NCI-H748 (cell line): ENCODE measurements around the gene SLC10A1.
"Not testable (repeated sequence)": the region's sequence is repeated elsewhere in the genome, so short reads cannot be mapped to it uniquely, and the experiment has no call there.

ENCODE experiments used
- DNase-seq: peaks from one replicate; lab custom pipeline; 2025; ENCODE audit not compliant: unreplicated experiment; lab: John Stamatoyannopoulos, UW

SLC10A1 gene

DNA sequence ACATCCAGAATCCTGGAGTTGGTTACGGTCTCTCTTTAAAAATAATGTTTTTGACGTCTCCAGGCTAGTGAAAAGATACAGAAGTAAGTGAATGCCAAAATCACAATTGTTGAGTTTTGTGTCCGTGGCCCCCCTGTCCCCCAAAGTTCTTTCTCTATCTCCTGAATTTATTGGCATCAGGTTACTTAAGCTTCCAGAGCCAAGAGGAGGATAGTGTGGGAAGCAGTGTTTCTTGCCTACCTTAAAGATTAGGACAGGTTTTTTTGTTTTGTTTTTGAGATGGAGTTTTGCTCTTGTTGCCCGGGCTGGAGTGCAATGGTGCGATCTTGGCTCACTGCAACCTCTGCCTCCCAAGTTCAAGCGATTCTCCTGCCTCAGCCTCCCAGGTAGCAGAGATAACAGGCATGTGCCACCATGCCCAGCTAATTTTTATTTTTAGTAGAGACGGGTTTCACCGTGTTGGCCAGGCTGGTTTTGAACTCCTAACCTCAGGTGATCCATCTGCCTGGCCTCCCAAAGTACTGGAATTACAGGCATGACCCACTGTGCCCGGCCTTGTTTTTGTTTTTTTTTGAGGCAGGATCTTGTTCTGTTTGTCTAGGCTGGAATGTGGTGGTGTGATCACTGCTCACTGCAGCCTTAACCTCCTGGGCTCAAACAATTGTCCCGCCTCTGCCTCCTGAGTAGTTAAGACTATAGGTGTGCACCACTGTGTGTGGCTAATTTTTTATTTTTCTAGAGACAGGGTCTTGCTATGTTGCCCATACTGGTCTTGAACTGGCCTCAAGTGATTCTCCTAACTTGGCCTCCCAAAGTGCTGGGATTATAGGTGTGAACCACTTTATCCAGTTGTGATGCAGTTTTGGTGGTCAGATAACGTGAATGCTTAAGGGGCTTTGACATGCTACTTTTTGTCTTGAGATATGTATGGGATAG, 24.7 kb downstream of the SLC10A1 start:
- DNase-seq = no peak

DNA sequence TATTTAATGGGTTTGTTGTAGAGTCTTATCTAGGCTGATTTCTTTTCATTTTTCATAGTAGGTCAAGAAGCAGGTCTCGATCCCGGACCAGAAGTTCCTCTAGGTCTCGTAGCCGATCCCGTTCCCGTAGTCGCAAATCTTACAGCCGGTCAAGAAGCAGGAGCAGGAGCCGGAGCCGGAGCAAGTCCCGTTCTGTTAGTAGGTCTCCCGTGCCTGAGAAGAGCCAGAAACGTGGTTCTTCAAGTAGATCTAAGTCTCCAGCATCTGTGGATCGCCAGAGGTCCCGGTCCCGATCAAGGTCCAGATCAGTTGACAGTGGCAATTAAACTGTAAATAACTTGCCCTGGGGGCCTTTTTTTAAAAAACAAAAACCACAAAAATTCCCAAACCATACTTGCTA, 25.9 kb downstream of the SLC10A1 start:
- no peak for DNase-seq

- no peak for DNase-seq
Observed at GRCh38 chr14:69770559-69770958, 26.5 kb downstream of the SLC10A1 start.

DNA sequence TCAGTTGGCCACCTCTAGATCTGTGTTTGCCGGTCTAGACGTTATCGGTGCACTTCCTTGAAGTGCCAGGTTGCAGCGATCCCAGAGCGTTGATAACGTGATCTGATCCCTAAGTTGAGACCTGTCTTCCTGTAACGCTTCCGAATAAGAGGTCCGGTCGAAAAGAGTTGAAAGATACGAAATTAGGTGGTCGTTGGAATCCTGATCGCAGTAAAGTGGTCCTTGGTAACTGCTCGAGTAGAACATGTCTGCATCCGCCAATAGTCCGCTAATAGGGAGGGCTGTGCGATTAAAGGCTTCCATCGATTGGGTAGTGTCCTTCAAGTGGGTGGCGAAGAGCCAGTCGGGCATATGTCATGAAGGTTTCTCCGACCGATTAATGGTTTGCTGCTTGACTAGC, 27.4 kb downstream of the SLC10A1 start:
- no peak for DNase-seq

GRCh38 chr14:69768873-69769272, 28.2 kb downstream of the SLC10A1 start:
- DNase-seq = no peak

- peak; percentile 96 for DNase-seq
Observed at GRCh38 chr14:69767369-69767999, 29.6 kb downstream of the SLC10A1 start.

DNA sequence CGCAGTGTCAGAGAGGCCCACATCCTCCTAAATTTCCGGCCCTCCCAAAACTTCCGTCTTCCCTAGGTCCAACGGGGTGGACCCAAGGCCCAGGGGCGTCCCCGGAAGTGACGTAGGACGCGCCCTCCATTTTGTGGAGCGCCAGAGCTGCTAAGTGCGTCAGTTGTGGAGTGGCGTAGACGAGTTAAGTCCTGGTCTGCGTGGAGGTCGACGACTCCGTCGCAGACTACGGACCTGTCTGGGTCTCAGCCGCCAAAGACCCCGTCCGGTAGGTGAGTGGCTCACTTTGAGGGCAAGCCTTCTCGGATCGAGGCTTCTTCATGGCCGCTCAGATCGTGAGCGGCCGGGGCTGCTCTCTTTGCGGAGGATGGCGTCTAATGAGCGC, 30.1 kb downstream of the SLC10A1 start, which contains the start of gene SRSF5:
SRSF5 (plus strand) TSS at position 159 of the 385 bp plus-strand sequence. CDS start 1,015 bp downstream, outside the sequence.
- peak; percentile 97 for DNase-seq

DNA sequence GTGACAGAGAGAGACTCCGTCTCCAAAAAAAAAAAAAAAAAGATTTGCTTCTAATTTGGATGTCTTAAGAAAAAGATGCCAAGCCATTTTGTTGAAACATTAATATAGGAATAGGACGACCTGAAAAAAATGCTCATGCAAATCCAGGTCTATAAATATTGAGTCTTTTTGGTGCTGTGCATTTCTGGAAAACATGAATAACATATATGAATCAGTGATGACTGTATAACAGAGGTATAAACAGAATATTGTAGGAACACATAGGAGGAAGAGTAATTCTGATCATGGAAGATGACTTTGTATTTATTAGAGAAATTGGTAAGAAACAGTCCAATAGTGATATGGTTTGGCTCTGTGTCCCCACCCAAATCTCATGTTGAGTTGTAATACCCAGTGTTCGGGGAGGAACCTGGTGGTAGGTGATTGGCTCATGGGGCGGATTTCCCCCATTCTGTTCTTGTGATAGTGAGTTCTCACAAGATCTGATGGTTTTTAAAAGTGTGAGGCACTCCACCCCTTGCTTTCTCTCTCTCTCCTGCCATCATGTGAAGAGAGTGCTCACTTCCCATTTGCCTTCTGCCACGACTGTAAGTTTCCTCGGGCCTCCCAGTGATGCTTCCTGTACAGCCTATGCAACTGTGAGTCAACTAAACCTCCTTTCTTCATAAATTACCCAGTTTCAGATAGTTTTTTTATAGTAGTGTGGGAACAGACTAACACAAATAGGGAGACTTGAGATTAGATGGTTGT, 33.1 kb downstream of the SLC10A1 start:
- no peak for DNase-seq

DNA sequence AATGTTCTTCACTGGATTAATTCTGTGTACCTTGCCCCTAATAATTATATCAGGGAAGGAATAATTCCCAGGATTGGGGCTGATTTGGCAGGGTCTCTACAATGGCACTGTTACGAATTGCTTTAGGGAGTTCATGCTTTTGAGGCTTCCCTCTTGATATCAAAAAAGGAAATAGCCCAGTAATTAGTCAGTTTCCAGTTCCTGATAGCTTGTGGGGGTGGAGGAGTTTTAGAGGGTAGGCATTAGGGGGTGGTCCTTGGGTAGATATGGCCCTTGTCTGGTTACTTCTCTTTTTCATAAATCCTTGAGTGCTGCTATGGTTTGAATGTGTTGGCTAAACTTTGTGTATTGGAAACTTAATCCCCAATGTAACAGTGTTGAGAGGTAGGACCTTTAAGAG, 36.2 kb downstream of the SLC10A1 start:
- no peak for DNase-seq

DNA sequence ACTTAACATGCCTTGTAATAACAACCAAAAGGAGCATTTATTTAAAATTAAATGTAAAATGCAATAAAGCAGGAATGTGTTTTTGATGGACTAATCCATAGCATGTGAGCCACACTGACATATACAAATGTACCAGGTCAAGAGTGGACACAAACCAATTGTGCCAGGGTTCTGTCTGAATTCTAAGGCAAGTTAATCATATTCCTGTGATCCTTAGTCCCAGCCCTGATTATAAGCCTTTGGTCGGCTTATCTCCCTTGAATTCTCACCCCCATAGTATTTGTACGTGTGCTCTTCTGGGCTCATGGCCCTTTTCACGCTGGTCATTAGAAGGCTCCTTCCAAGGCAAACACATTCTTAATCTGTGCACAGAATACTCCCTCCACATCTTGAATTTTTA, 40.7 kb downstream of the SLC10A1 start:
- DNase-seq = no peak

- DNase-seq = no peak
Observed at GRCh38 chr14:69755784-69756183, 41.3 kb downstream of the SLC10A1 start.

GRCh38 chr14:69755296-69755695, 41.7 kb downstream of the SLC10A1 start:
- no peak for DNase-seq

GRCh38 chr14:69754487-69754886, 42.6 kb downstream of the SLC10A1 start:
- no peak for DNase-seq

DNA sequence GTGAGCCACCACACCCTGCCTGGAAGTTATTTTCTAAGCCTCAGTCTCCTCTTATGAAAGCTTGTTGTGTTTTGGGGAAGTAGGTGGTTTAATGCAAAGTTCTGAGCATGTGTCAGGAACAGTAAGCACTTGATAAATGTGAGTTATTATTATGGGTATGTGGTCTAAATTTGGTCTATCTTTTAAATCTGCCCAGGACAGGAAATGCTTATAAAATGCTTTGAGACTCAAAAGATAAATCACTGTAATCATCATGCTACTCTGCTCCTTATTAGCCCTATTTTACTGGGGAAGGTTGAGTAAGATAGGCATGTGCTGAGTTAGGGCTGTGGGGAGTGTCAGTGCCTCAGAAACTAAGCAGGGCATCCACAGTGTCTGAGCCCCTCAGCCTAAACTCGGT, 43.2 kb downstream of the SLC10A1 start:
- DNase-seq = no peak

DNA sequence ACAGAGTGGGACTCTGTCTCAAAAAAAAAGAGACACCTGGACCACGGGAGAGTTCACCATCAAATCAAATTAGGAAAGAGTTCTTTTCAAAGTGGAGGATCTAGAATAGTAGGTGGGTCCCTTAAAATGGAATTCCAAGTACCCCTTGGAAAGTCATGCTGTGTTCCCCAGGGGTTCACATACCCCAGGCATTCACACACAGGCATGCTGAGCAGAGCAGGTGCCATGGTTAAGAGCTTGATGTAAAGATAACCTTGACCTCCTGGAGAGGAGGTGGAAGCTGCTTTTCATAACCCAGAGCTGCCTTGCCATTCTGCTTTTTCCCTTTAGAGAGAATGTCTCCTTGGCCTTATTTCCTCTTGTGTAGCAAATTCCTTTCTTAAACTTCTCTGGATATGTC, 44.3 kb downstream of the SLC10A1 start:
- DNase-seq = no peak

DNA sequence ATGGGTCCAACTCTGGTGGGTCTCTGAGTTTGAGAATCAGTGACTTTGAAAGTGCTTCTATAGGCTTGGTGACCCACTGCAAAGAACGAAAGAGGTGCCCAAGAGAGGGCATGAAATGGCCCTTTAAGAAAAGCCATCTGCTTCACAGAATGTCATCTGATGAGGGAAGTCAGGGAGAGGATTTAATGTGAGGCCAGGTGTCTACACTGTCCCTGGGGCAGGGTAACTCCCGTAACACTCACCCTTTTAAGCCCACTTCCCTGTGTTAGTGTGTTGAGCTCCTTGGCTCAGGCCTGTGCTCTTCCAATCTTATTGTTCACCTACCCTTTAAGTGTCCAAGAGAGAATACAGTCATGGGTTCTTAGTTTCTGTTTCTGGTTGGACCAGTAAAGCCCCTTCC, 46.5 kb downstream of the SLC10A1 start:
- no peak for DNase-seq

DNA sequence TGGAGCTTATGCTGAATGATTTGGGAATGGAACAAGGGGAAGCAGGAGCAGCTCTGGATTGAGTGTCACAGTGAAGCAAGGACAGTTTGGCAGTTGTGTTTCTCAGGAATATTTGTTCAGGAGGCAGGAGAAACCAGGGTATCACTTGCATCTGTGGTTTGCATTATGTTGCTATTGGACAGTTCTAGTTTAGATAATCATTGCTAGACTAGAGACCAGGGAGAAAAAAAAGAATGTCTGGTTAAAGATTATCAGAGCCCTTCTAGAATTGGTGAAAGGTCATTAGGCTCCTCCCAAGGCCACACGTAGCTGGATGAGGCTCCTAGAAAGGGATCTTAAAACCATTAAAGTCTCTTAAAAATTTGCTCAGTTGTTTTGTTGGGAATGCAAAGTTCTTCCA, 47.1 kb downstream of the SLC10A1 start:
- DNase-seq = no peak

- no peak for DNase-seq
Observed at GRCh38 chr14:69741055-69741454, 56.0 kb downstream of the SLC10A1 start.

DNA sequence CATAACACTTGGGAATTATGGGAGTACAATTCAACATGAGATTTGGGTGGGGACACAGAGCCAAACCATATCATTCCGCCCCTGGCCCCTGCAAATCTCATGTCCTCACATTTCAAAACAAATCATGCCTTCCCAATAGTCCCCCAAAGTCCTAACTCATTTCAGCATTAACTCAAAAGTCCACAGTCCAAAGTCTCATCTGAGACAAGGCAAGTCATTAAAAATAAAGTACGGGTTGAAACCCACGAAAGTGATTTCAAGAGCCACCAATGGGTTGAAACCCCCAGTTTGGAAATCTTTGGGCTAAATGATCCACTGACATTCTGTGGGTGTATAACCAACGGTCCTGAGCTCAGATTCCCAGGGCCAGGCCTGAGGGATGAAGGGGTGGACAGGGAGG, 60.6 kb downstream of the SLC10A1 start:
- not testable (repeated sequence) for DNase-seq

- DNase-seq = not testable (repeated sequence)
Observed at GRCh38 chr14:69731919-69732598, 65.0 kb downstream of the SLC10A1 start.

DNA sequence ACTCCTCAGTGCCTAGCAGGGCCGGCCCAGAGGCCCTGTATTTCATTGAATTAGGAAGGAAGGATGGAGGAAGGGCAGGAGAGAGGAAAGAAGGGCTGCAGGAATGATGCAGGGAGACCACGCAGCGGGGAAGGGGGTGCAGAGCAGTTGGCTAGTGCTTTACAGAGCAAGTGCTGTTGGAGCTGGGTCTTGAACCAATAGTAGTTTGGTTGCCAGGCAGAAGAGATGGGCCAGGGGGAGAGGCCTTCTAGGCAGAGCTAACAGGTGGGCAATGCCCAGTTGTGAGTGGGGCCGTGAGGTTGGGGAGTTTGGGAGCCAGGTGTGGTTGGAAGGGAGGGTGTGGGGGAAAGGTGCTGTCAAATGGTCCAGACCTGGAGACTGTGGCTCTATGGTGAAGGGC, 69.2 kb downstream of the SLC10A1 start:
- no peak for DNase-seq
